ENCODE results near the gene AXIN1.
A peak's percentile ranks its signal among the peaks of the same experiment; 100 is the strongest.
"Not testable (repeated sequence)": the region's sequence is repeated elsewhere in the genome, so short reads cannot be mapped to it uniquely, and the experiment has no call there.

The AXIN1 gene

DNA sequence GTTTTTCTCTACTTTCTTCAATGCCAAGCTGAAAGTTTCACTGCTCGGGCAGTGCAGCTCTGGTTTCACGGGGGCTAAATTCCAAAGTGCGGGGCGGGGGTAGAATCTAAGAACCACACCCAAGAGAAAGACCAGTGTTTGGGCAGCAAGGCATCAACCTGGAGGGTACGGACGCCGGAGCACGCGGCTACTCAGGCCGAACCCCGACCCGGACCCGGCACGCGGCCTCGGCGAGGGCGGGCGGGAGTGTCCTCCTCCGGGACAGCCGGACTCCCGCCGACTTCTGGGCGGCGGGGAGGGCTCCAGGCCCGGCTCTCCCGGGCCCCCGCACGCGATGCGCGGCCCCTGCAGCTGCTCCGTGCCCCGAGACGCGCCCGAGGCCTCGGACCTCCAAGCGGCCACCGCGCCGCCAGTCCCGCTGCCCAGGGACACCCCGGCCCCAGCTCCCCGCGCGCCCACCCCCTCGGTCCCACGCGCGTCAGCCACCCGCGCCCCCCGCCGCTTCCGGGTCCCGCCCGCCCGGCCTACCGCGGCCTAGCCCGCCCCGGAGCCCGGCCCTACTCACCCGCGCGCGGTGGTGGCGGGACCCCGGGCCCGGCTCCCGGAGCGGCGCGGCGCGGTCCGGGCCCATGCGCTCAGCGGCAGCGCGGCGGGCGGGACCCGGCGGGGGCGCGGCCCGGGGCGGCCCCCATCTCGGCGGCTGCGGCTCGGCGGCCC, 561 bp downstream of the AXIN1 start:
- DNase-seq, result peak in 4 of 6 experiments; percentile 18 to 63 (median 52)

DNA sequence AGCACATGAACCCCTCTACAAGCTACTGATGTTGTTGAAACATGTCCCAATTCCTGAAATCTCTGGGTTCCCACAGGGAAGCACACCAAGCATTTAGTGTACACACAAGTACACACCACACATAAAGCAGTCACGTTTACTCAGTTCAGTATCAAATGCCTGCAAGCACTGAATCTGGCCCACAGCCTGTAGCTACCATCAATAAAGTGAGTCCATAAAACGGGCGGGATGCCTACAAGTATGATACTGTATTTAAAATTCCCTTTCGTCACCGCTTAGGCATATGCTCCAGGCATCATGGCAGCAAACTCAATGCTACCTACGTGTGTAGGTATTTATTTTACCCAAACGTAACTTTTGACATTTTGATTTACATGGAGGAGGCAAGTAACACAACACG, 2.3 kb downstream of the AXIN1 start:
- no peak for DNase-seq

DNA sequence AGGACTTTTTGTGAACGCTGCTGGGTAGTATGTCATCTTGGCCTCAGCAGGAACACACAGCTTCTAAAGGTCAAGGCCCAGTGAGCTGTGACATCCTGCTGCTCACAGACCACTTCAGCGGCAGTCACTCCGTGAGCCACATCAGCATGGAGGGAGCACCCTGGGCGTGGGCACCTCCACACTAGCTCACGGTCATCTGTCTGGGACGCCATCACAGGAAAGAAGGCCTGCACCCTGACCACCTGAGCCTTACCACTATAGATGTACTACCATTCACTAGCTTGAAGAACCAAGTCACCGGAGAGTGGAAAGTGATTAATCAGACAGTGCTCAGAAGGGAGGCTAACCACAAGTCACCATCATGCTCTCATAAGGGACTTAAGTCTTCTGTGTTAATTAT, 3.3 kb downstream of the AXIN1 start:
- no peak for DNase-seq

DNA sequence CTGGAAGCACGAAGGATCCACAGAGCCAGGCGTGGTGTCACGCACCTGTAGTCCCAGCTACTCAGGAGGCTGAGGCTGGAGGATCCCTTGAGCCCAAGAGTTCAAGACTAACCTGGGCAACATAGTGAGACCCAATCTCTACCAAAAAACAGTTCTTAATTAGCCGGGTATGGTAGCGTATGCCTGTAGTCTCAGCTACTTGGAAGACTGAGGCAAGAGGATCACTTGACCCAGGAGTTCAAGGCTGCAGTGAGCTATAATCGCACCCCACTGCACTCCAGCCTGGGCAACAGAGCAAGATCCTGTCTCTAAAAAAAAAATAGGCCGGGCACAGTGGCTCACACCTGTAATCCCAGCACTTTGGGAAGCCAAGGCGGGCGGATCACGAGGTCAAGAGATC, 4.0 kb downstream of the AXIN1 start:
- not testable (repeated sequence) for DNase-seq

DNA sequence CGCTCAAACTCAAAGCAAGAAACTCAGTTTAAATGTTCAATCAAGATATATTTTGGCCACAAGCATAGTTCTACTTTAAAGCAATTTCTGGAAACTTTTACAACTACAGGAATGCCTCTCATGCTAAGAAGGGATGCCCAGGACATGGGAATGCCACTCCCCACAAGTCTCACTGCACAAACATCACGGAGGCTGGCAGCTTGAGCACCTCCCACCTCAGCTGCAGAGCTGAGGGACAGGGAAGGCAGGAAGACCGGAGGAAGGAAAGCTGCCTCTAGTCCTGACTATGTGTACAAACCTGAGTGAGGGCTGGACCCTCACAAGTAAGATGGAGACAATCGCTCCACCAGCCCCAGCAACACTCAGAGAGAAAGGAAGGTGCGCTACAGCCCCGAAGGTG, 5.3 kb downstream of the AXIN1 start:
- no peak for DNase-seq

DNA sequence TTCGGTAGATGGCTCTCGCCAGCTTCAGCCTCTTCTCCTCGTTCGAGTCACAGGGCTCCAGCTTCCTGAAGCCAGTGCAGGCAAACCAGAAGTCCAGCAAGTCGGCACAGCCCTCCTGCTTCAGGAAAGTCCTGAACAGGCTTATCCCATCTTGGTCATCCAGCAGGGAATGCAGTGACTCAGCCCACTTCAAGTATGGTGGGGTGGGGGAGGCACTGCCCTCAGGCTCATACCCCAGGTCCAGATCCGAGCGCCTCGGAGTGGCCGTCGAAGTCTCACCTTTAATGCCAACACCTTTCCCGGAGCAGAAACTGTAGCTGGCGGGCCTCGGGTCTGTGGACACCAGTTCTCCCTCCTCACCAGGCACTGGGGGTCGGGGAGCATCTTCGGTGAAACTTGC, 5.9 kb downstream of the AXIN1 start:
- DNase-seq, result no peak

DNA sequence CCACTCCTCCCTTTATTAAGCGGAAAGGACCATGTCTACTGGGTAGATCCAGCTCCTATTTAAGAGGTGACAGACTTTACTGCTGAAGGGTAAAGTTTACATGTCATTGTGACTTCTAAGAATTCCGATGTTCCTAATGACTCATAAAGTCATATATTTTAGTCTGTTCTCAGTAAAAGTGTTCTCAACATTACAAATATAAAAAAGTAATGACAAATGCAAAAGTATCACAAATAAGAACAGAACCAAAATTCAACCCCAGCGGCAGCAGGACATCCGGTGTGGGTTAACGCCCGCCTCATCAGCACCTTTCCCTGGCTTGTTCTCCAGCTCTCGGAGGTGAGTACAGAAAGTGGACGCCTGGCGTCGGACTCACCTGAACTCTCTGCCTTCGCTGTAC, 6.8 kb downstream of the AXIN1 start:
- DNase-seq, result no peak

DNA sequence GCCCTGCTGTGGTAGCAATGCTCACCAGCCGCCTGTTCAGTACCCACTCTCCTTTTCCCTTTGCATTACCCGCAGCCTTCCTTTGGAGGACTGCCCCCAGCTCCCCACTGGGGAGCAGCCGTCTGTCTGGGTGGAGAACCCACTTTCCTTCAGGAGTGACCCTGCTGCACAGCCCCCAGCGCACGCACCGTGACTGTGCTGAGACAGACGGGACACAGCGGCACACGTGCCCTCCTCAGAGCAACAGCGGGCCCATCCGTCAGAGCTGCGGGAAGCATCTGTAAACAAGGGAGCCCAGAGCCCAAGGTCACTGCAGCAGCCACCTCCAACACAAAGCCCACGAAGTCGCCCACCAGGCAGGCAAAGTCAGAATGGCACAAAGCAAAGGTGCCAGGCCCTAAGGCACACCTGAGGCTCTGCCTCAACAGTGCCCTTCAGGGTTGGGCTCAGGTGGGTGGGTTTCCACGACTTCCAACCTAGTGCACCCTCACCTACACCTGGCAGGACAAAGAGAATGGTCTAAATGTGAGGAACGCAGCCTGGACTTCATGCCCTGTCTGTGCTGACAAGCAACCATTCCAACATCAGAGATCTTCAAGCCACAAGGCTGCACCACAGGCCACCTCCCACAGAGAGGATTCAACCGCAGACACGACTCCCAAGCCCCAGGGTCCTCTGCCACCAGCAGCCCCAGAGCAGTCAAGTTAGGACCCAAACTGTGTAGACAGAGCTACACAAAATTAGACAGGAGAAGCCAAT, 9.9 kb downstream of the AXIN1 start:
- DNase-seq, result peak in 1 of 6 experiments; percentile 20

DNA sequence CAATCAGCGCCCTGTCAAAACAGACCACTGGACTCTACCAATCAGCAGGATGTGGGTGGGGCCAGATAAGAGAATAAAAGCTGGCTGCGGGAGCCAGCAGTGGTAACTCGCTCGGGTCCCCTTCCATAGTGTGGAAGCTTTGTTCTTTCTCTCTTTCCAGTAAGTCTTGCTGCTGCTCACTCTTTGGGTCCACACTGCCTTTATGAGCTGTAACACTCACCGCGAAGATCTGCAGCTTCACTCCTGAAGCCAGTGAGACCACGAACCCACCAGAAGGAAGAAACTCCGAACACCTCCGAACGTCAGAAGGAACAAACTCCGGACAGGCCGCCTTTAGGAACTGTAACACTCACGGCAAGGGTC, 10.6 kb downstream of the AXIN1 start:
- DNase-seq, result not testable (repeated sequence)

DNA sequence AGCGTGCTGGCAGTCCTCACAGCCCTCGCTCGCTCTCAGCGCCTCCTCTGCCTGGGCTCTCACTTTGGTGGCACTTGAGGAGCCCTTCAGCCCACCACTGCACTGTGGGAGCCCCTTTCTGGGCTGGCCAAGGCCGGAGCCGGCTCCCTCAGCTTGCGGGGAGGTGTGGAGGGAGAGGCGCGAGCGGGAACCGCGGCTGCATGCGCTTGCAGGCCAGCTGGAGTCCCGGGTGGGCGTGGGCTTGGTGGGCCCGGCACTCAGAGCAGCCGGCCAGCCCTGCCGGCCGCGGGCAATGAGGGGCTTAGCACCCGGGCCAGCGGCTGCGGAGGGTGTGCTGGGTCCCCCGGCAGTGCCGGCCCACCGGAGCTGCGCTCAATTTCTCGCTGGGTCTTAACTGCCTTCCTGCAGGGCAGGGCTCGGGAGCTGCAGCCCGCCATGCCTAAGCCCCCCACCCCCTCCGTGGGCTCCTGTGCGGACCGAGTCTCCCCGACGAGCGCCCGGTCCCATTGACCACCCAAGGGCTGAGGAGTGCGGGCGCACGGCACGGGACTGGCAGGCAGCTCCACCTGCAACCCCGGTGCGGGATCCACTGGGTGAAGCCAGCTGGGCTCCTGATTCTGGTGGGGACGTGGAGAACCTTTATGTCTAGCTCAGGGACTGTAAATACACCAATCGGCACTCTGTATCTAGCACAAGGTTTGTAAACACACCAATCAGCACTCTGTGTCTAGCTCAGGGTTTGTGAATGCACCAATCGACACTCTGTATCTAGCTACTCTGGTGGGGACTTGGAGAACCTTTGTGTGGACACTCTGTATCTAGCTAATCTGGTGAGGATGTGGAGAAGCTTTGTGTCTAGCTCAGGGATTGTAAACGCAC, 11.2 kb downstream of the AXIN1 start:
- not testable (repeated sequence) for DNase-seq

DNA sequence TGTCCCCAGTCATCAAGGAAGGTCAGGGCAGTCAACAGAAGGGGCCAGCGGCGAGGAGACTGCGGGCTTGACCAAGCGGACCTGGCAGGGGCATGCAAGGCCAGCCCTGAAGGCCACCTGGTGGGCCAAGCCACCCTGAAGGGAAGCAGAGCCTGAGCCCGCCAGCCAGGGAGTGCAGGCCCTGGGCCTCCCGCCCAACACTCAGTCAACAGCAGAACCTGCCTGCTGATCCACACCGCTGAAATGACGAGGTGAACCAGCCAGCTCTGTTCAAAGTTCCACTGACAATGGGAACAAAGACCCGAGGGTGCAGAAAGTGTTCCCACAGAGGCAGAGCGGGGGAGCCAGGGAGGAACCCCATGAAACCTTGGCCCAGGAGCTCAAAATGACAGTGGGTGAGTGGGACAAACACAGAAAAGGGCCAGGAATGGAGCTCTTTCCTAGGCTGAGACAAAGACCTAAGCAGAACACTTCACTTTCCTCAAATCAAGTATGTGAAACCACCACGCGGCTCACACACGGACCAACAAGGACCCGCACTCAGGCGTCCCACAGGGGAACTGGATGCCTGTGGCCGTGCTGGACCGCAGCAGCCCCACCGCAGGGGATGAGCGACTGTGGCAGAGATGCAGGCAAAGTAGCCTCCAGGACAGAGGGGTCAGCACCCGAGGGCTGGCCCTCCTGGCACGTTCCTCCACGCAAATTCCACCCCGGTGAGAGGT, 12.0 kb downstream of the AXIN1 start:
- no peak for DNase-seq

DNA sequence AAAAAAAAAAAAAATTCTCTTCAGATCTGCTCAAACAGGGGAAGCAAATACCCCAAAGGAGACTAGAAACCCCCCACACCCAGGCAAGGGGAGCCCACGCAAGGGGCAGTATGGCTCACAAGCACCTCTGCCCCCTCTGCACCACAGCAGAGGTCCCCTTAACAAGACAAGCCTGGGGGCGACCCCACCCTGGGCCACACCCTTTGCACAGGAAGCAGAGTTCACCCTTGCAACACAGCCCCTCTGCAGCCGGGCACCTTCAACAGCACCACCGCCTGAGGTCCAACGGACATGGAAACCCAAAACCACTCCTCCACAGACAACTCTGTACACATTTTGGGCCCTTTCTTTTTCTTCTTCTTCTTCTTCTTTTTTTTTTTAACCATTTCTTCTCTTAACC, 12.8 kb downstream of the AXIN1 start:
- DNase-seq, result peak in 2 of 6 experiments; percentile 19 to 21

DNA sequence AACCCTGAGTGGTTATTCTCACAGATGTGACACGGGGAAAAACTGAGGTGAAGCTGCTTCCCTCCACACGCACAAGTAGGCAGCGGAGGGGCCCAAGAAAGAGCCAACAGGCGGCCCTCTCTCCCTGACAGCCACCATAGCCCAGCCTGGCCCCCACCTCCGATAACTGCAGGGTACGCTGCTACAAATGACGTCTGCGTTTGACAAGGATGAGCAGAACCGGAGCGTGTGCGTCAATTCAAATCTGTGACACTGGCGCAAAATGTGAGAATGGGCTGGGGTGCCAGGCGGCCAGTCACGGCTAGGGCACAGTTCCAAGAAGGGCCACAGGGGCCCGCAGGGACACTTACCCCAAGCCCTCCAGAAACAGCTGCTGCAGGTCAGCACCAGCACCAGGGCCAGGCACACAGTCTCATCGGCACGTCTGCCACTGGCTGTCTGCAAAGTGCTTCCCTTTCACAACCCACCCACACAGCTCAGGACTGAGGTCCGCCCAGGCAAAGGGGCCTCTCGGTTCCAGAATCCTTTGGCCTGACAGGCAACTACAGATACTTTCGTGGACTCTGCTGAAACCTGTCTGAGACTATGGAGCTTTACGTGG, 14.4 kb downstream of the AXIN1 start:
- no peak for DNase-seq

DNA sequence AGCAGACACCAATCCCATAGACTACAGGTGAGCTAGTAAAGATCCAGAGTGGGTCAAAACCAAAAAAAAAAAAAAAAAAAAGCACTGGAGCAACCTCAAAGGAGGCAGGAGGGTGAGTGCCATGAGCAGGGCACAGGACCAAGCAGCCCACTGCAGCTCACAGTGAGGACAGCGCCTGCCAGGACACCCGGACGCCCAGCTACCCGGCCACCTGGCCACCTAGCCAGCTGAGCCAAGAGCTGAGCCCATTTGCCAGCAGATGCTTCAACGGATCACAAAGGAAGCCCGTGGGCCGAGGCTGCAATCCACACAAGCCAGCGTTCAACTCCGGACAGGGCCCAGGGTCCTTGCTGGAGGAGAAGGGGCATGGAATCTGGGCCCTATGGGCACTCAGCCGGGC, 15.1 kb downstream of the AXIN1 start:
- DNase-seq, result no peak

DNA sequence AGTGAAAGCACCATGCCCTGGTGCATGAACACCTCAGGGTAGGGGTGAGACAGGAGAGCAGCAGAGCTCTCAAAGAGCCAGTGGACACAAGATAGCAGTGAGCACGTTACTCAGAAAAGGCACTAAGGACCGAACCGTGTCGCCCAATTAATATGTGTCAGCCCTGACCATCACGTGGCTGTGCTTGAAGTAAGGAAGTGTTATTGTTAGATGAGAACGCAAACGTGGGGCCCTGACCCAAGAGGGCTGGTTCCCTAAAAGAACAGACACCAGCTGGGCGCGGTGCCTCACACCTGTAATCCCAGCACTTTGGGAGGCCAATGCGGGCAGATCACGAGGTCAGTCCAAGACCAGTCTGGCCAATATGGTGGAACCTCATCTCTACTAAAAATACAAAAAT, 16.3 kb downstream of the AXIN1 start:
- DNase-seq, result no peak

DNA sequence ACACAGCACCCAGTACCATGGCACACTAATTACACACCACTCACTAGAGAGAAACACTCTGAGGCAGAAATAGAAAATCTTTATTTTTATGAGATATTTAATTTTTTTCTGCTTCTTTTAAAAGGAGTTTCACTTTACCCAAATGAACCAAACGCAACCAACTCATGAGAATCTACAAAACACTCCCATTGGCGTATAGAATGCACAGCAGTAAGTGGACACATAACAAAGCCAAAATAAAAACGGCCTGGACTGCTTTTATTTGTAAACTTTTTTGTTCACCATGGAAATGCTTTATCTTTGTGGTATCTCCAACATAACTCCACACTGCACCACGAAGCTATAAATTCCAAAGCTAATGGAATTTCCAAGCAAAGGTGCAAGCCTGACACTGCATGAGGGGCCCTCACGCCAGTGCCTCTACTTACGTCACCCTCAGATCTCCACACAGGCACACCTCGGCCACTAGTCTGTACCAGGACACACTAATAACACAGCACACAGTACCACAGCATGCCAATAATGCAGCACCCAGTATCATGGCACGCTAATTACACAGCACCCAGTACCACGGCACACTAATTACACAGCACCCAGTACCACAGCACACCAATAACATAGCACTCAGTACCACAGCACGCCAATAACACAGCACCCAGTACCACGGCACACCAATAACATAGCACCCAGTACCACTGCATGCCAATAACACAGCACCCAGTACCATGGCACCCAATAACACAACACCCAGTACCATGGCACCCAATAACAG, 17.5 kb downstream of the AXIN1 start:
- not testable (repeated sequence) for DNase-seq

DNA sequence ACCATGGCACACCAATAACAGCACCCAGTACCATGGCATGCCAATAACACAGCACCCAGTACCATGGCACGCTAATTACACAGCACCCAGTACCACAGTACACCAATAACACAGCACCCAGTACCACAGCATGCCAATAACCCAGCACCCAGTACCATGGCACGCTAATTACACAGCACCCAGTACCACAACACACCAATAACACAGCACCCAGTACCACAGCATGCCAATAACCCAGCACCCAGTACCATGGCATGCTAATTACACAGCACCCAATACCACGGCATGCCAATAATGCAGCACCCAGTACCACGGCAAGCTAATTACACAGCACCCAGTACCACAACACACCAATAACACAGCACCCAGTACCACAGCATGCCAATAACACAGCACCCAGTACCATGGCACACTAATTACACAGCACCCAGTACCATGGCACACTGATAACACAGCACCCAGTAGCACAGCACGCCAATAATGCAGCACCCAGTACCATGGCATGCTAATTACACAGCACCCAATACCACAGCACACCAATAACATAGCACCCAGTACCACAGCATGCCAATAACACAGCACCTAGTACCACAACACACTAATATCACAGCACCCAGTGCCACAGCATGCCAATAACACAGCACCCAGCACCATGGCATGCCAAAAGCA, 18.2 kb downstream of the AXIN1 start:
- DNase-seq, result not testable (repeated sequence)

DNA sequence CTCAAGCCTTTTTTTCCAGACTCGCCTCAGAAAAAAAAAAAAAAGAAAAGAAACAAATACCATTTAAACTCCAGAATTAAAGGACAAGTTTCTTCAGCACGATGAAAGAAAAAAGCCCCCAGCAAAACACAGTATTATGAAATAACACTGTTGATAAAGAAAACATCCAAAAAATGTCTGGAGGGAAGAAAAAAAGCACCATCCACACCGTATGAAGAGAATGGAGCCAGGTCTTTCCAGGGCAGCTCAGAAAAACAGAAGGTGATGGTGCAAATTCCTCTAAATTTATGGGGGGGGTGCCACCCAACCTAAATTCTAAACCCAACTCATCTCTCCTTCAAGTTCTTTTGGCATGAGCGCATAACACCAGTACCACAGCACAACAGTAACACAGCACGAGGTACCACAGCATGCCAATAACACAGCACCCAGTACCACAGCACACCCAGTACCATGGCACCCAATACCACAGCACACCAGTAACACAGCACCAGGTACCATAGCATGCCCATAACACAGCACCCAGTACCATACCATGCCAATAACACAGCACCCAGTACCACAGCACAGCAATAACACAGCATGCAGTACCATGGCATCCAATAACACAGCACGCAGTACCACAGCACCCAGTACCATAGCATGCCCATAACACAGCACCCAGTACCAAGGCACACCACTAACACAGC, 19.0 kb downstream of the AXIN1 start:
- no peak for DNase-seq

DNA sequence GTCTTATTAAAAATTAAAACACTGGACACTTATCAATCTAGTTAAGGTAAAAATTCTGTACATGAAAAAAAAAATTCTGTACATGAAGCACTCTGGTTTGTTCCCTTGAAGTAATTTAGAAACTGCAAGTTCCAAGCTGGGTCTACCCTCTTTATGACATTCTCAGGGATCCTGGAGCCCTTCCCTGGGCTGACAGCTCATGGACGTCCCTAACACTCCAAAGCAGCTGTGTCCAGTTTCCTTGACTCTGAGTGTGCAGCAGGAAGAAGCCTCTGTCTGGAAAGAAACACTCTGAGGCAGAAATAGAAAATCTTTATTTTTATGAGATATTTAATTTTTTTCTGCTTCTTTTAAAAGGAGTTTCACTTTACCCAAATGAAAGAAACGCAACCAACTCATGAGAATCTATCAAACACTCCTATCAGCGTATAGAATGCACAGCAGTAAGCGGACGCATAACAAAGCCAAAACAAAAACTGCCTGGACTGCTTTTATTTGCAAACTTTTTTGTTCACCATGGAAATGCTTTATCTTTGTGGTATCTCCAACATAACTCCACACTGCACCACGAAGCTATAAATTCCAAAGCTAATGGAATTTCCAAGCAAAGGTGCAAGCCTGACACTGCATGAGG, 21.2 kb downstream of the AXIN1 start:
- not testable (repeated sequence) for DNase-seq

DNA sequence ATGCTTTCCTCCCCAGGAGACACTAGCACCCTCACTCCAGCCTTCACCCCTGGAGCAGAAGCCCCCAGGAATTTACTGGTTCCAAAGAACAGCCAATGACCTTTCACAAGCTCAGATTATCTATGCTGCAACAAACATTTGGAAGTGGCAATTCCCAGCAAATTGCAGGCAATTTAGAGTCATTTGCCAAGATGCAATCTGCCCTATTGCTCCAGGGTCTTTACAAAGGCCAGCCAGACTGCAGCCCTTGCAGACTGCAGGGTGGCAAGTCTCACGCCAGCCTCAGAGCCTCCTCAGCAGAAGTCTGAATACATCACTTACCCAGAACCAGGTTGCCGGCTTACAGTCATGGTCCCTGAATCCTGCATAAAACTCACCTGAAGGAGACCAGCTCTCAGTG, 21.8 kb downstream of the AXIN1 start:
- no peak for DNase-seq
